Vagina (tissue), 2 donors: Measurements from ENCODE around the gene IGFLR1. TPM values are rescaled to one million over a fixed set of nuclear protein-coding genes. Genes with fewer than 3 reads are reported as not detected.
"Not testable (repeated sequence)": the region's sequence is repeated elsewhere in the genome, so short reads cannot be mapped to it uniquely, and the experiment has no call there.

Source experiments
- DNase-seq, 2 donors: peaks; one replicate each; pipeline ENCODE4 v3.0.0-alpha.2; 2017; ENCODE audit errors: extremely low spot score in 2 of 2
- H3K27ac ChIP-seq: fragments of 200-600 bp; sonication (generic); one replicate; pipeline ENCODE4 v1.5.1; 2019
- H3K27me3 ChIP-seq: fragments of 200-600 bp; sonication (generic); one replicate; pipeline ENCODE4 v1.5.1; 2019
- H3K36me3 ChIP-seq, 2 donors: fragments of 200-600 bp; sonication (generic); one replicate each; pipeline ENCODE4 v1.5.1; 2017 to 2019
- H3K4me1 ChIP-seq: fragments of 200-600 bp; sonication (generic); one replicate; pipeline ENCODE4 v1.5.1; 2019
- H3K4me3 ChIP-seq, 2 donors: fragments of 200-600 bp; sonication (generic); 1 replicate in 1 of 2; 2 replicates in 1 of 2; pipeline ENCODE4 v1.5.1; 2016 to 2019
- H3K9me3 ChIP-seq: fragments of 200-600 bp; sonication (generic); one replicate; pipeline ENCODE4 v1.5.1; 2019
- CTCF ChIP-seq, 3 experiments: fragments of 450-650 bp in 2 of 3; fragments of 200-600 bp in 1 of 3; sonication (generic) in 1 of 3; IDR thresholded peaks; one replicate each; pipeline ENCODE4 v1.5.1; 2017 to 2019; ENCODE audit warnings: antibody characterized with exemption in 3 of 3, mild to moderate bottlenecking in 2 of 3, moderate library complexity in 2 of 3
- POLR2A ChIP-seq, 2 donors: fragments of 450-650 bp; IDR thresholded peaks; one replicate each; pipeline ENCODE4 v1.6.1; 2017; ENCODE audit warnings: antibody characterized with exemption in 2 of 2, mild to moderate bottlenecking in 2 of 2, moderate library complexity in 2 of 2
- POLR2AphosphoS5 ChIP-seq, 2 donors: sonication (generic); formaldehyde crosslinking; IDR thresholded peaks; one replicate each; pipeline ENCODE4 v1.9.0; 2017; ENCODE audit warnings: antibody characterized with exemption in 2 of 2, mild to moderate bottlenecking in 2 of 2, low read depth in 1 of 2; ENCODE audit not compliant: insufficient read depth in 1 of 2
- intact Hi-C: fragments of 100-400 bp; cut with DNase I; formaldehyde crosslinking; loops from one replicate; pipeline ENCODE4 v1.15.1; 2023
- total RNA-seq: library from RNA; depleted of rRNA; stranded (reverse); fragments of >200 nt; gene quantifications from one replicate; pipeline ENCODE4 v1.2.3, GENCODE V29; 2016

IGFLR1 gene
- total RNA-seq, 1 donor from 2014 or later, result 7.4 TPM

- Histone ChIP-seq H3K4me3 (peak overlapping the region; percentile 57 to 87), H3K4me1 (peaks cover 20% of the 10 kb centered on the region), H3K9me3 (no peaks in the 10 kb centered on the region), H3K27ac (no peak overlapping the region), H3K27me3 (no peaks in the 10 kb centered on the region), H3K36me3 (peaks cover 0 to 4% of the 10 kb centered on the region in 2 donors)
- TF ChIP-seq CTCF (IDR thresholded peaks at IDR 0.05), result no peak
- no peak for TF ChIP-seq POLR2A (IDR thresholded peaks at IDR 0.05)
- TF ChIP-seq POLR2AphosphoS5 (IDR thresholded peaks at IDR 0.05; ENCODE audit: insufficient read depth in 1 of 2, low read depth in 1 of 2), result no peak
- DNase-seq, result no peak
- intact Hi-C loops, result loop anchor here (10.0 kb wide), 1 partner anchor 160 kb away; the partner anchor contains the start of gene LRFN3
These were observed 32.2 kb upstream of the IGFLR1 start for GRCh38 chr19:35774274-35775045.

DNA sequence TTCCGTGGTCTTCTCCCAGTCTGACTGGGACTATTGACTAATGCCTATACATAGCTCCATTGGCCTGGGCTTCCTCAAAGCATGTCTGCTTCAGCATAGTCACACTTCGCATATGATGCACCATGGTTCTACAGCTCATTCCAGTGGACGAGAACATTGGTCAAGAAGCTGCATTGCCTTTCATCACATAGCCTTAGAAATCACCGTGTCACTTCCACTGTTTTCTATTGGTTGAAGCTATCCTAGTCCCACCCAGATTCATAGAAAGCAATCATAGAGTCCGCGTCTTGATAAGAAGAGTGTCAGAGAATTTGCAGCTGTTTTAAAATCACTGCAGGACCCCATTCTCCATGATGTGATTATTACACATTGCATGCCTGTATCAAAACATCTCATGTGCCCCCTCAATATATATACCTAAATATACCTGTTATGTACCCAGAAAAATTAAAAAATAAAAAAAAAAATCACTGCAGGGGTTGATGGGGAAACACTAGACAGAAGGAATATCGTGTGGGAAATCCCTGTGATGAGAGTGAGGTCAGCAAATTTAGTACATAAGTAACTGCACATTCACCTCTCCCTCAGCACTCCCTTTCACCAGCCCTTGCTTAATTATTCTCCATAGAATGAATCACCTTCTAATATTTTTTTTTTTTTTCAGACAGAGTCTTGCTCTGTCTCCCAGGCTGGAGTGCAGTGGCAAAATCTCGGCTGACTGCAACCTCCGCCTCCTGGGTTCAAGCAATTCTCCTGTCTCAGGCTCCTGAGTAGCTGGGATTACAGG is 31.0 kb upstream of the IGFLR1 start:
- no peak overlapping the region for H3K27ac ChIP-seq
- H3K27me3 ChIP-seq, result no peaks in the 10 kb centered on the region
- H3K9me3 ChIP-seq, result no peaks in the 10 kb centered on the region
- H3K4me1 ChIP-seq, result peaks cover 20% of the 10 kb centered on the region
- peaks cover 0 to 2% of the 10 kb centered on the region in 2 donors for H3K36me3 ChIP-seq
- no peak for DNase-seq
- intact Hi-C loops, result loop anchor here (10.0 kb wide), 1 partner anchor 162 kb away; the partner anchor contains the start of gene LRFN3
- TF ChIP-seq CTCF (IDR thresholded peaks at IDR 0.05), result no peak
- no peak for TF ChIP-seq POLR2AphosphoS5 (IDR thresholded peaks at IDR 0.05; ENCODE audit: insufficient read depth in 1 of 2, low read depth in 1 of 2)
- TF ChIP-seq POLR2A (IDR thresholded peaks at IDR 0.05), result no peak
- H3K4me3 ChIP-seq, result no peak overlapping the region

- not testable (repeated sequence) for H3K27me3 ChIP-seq, DNase-seq, H3K36me3 ChIP-seq, H3K27ac ChIP-seq, H3K9me3 ChIP-seq, H3K4me3 ChIP-seq
- peaks cover 20% of the 10 kb centered on the region for H3K4me1 ChIP-seq
- intact Hi-C loops, result loop anchor here (10.0 kb wide), 1 partner anchor 162 kb away; the partner anchor contains the start of gene LRFN3
These were observed 30.1 kb upstream of the IGFLR1 start for GRCh38 chr19:35772362-35772761.

DNA sequence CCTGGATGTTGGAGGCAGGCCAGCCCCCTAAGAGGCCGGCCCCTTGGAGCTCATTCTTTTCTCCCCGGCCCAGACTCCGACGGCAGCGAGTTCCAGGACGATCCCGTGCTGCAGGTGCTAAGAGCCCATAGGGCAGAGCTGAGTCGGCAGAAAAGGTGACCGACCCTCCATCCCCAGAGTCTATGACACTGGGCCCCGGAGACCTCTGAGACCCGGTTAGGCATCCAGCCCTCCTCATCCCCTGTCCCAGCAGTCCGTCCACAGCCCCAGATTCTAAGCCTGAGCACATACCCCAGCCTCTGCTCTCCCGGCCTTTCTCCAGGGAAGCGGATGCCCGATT is 25.8 kb upstream of the IGFLR1 start:
- no peaks in the 10 kb centered on the region for H3K36me3 ChIP-seq
- intact Hi-C loops, result no loop called here

More for the DNA sequence above, 25.8 kb upstream of the IGFLR1 start:
- H3K9me3 ChIP-seq, result no peaks in the 10 kb centered on the region
- H3K27me3 ChIP-seq, result no peaks in the 10 kb centered on the region
- no peak overlapping the region for H3K27ac ChIP-seq
- no peaks in the 10 kb centered on the region for H3K4me1 ChIP-seq
- no peak overlapping the region for H3K4me3 ChIP-seq
- TF ChIP-seq CTCF (IDR thresholded peaks at IDR 0.05) (no peak), POLR2A (IDR thresholded peaks at IDR 0.05) (no peak)
- DNase-seq, result no peak
